HFFc6 (cell line): ENCODE data around the gene STAB1. TPM values are rescaled to one million over a fixed set of nuclear protein-coding genes. Genes with fewer than 3 reads are reported as not detected.

ENCODE experiments used
- DNase-seq: peaks from one replicate; pipeline ENCODE4 v3.0.0-alpha.2; 2018
- H3K27ac Mint-ChIP-seq: 2 replicates; pipeline ENCODE4 v1.8.0; 2020; ENCODE audit warnings: mild to moderate bottlenecking, mixed read lengths
- H3K27me3 Mint-ChIP-seq: 2 replicates; pipeline ENCODE4 v1.8.0; 2021; ENCODE audit warnings: mild to moderate bottlenecking, moderate library complexity, mixed read lengths; ENCODE audit not compliant: insufficient read depth
- H3K36me3 Mint-ChIP-seq: 2 replicates; pipeline ENCODE4 v1.8.0; 2021; ENCODE audit warnings: low read depth, mixed read lengths
- H3K4me1 Mint-ChIP-seq: 2 replicates; pipeline ENCODE4 v1.8.0; 2020; ENCODE audit warnings: low read depth, mixed read lengths
- H3K4me3 Mint-ChIP-seq: 2 replicates; pipeline ENCODE4 v1.8.0; 2020; ENCODE audit warnings: mild to moderate bottlenecking, moderate library complexity, mixed read lengths
- H3K9me3 Mint-ChIP-seq: 2 replicates; pipeline ENCODE4 v1.8.0; 2020; ENCODE audit warnings: mild to moderate bottlenecking, mixed read lengths
- CTCF ChIP-seq: fragments of 200-600 bp; sonication (generic); IDR thresholded peaks from 2 replicates; pipeline ENCODE4 v1.5.0; 2021; ENCODE audit warnings: antibody characterized with exemption, mild to moderate bottlenecking
- total RNA-seq, 6 experiments: library from RNA; stranded (reverse); fragmentation: NEBNext Ultra II Directional; extraction: Animal tissue kit (Norgen Biotek cat#: 25700); gene quantifications; 2 replicates in 1 of 6; 3 replicates in 5 of 6; pipeline ENCODE4 v1.2.3, GENCODE V29; 2021

STAB1 gene
- total RNA-seq, 6 experiments from 2014 or later = not detected

- H3K4me1 Mint-ChIP-seq = peaks cover 21% of the 10 kb centered on the region
- H3K36me3 Mint-ChIP-seq = peaks cover 12% of the 10 kb centered on the region
- H3K9me3 Mint-ChIP-seq = no peaks in the 10 kb centered on the region
- peaks cover 4% of the 10 kb centered on the region for H3K27me3 Mint-ChIP-seq
- H3K4me3 Mint-ChIP-seq = no peak overlapping the region
- no peak for DNase-seq
- TF ChIP-seq CTCF = no peak
- H3K27ac Mint-ChIP-seq = no peak overlapping the region
Measured at GRCh38 chr3:52492059-52492458, 3.1 kb upstream of the STAB1 start.

- H3K4me3 Mint-ChIP-seq = no peak overlapping the region
- TF ChIP-seq CTCF = no peak
- no peak overlapping the region for H3K27ac Mint-ChIP-seq
- H3K27me3 Mint-ChIP-seq = peaks cover 2% of the 10 kb centered on the region; the same call in 1 of the 2 replicates
- H3K36me3 Mint-ChIP-seq = peaks cover 7% of the 10 kb centered on the region
- no peaks in the 10 kb centered on the region for H3K9me3 Mint-ChIP-seq
- DNase-seq = no peak
- H3K4me1 Mint-ChIP-seq = peaks cover 26% of the 10 kb centered on the region
Measured at GRCh38 chr3:52493232-52494017, 1.7 kb upstream of the STAB1 start.

- Mint-ChIP-seq H3K4me3 (no peak overlapping the region), H3K4me1 (peaks cover 30% of the 10 kb centered on the region), H3K9me3 (no peaks in the 10 kb centered on the region), H3K27me3 (peaks cover 2% of the 10 kb centered on the region; the same call in 1 of the 2 replicates), H3K27ac (no peak overlapping the region), H3K36me3 (peaks cover 7% of the 10 kb centered on the region)
- no peak for DNase-seq
- TF ChIP-seq CTCF = 0 out of 2 replicates have a peak, but pooled peaks have one; percentile 15
Measured at GRCh38 chr3:52494445-52494844, 693 bp upstream of the STAB1 start.

GRCh38 chr3:52495777-52496602, 852 bp downstream of the STAB1 start:
- H3K4me1 Mint-ChIP-seq = peaks cover 19% of the 10 kb centered on the region
- H3K9me3 Mint-ChIP-seq = no peaks in the 10 kb centered on the region
- peak overlapping the region; percentile 42; the same call in 1 of the 2 replicates for H3K27ac Mint-ChIP-seq
- H3K27me3 Mint-ChIP-seq = peaks cover 2% of the 10 kb centered on the region; the same call in 1 of the 2 replicates
- TF ChIP-seq CTCF = no peak
- H3K36me3 Mint-ChIP-seq = peaks cover 7% of the 10 kb centered on the region
- DNase-seq = peak; percentile 49
- no peak overlapping the region for H3K4me3 Mint-ChIP-seq

- Mint-ChIP-seq H3K36me3 (no peaks in the 10 kb centered on the region), H3K4me1 (peaks cover 15% of the 10 kb centered on the region), H3K27ac (peak overlapping the region; percentile 42; the same call in 1 of the 2 replicates), H3K4me3 (no peak overlapping the region), H3K27me3 (peaks cover 2% of the 10 kb centered on the region; the same call in 1 of the 2 replicates), H3K9me3 (no peaks in the 10 kb centered on the region)
- DNase-seq = no peak
- TF ChIP-seq CTCF = no peak
Measured at GRCh38 chr3:52498137-52499054, 3.3 kb downstream of the STAB1 start.
